Duodenal mucosa (tissue), 2 donors: Measurements from ENCODE around the gene SLC25A25.
"Not testable (repeated sequence)": the region's sequence is repeated elsewhere in the genome, so short reads cannot be mapped to it uniquely, and the experiment has no call there.

Experiments used
- H3K27ac ChIP-seq: one replicate; pipeline ENCODE4 v1.7.0; 2013; ENCODE audit warnings: low read depth, low read length
- H3K27me3 ChIP-seq, 2 donors: one replicate each; pipeline ENCODE4 v1.7.0; 2013; ENCODE audit warnings: low read length in 2 of 2, control low read depth in 1 of 2; ENCODE audit not compliant: insufficient read depth in 2 of 2, control insufficient read depth in 1 of 2
- H3K36me3 ChIP-seq, 2 donors: one replicate each; pipeline ENCODE4 v1.7.0; 2013; ENCODE audit warnings: low read length in 2 of 2, control low read depth in 1 of 2; ENCODE audit not compliant: insufficient read depth in 2 of 2, control insufficient read depth in 1 of 2
- H3K4me1 ChIP-seq, 2 donors: one replicate each; pipeline ENCODE4 v1.7.0; 2013; ENCODE audit warnings: low read length in 2 of 2, control low read depth in 1 of 2; ENCODE audit not compliant: insufficient read depth in 2 of 2, control insufficient read depth in 1 of 2
- H3K4me3 ChIP-seq, 2 donors: one replicate each; pipeline ENCODE4 v1.7.0; 2013; ENCODE audit warnings: low read length in 2 of 2, low read depth in 1 of 2
- H3K9ac ChIP-seq, 2 donors: one replicate each; pipeline ENCODE4 v1.7.0; 2013; ENCODE audit warnings: low read length in 2 of 2, low read depth in 1 of 2
- H3K9me3 ChIP-seq, 2 donors: one replicate each; pipeline ENCODE4 v1.7.0; 2013; ENCODE audit warnings: low read length in 2 of 2, control low read depth in 1 of 2; ENCODE audit not compliant: control insufficient read depth in 1 of 2

The SLC25A25 gene

DNA sequence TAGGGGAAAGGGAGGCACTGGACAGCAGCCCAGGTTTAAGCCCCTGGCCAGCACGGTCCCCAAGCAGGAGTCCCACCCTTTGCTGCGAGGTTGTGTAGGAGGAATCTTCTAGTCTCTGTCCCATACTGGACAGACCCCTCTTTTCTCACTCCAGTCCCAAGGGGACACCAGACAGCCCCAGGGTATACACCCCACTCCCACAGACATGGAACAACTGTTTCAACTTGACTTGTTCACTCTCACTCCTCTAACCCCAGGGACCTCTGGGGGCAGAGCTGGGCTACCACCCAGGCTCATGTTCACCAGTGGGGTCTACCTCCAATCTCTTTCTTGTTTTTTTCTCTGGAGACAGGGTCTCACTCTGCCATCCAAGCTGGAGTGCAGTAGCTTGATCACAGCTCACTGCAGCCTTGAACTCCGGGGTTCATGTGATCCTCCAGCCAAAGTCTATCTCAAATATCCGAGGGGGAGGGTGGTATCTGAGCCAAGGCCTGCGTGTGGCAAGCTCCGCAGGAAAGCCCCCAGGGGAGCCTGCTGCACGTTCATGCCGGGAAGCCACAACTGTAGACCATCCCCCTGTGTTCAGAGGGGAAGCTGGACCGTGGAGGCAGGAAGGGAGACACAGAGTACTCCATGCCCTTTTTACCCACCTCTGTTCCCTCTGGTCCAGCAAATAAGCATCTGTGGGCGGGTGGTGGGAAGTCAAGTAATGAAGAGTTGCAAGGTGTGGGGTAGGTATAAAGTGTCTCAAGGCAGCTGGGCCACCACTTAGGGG is 57.7 kb downstream of the SLC25A25 start:
- Histone ChIP-seq H3K9ac (peak overlapping the region; percentile 9 to 36), H3K36me3 (peaks cover 14 to 33% of the 10 kb centered on the region in 2 donors), H3K27ac (no peak overlapping the region), H3K9me3 (no peaks in the 10 kb centered on the region), H3K4me1 (peaks cover 23 to 25% of the 10 kb centered on the region in 2 donors), H3K27me3 (no peaks in the 10 kb centered on the region), H3K4me3 (peak overlapping the region; percentile 28 to 37)

DNA sequence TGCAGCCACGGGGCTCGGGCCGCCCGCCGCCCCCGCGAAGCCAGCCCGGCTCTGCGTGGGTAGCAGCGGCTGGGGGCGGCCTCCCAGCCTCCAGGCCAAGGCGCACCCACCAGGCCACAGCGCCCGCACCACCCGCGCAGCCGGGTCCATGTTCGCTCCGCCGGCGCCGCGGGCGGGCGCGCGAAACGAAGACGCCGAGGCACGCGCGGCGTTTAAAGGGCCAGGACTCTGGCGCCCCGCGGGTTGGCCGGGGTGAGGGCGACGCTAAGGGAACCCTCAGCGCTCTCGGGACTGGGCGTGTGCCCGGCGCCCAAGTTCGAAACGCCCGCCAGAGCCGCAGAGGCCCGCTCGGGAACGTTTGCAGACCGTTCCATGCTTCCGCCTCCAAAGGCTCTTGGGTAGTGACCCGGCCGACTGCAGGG is 59.5 kb downstream of the SLC25A25 start, which contains the start of gene PTGES2:
TSS of gene PTGES2 (minus strand) at position 162 of the 422 bp plus-strand sequence. CDS start at position 150, 12 bp downstream.
- peak within 1 kb of the TSS; percentile 99 for H3K27ac ChIP-seq
- no peaks in the 10 kb centered on the region for H3K27me3 ChIP-seq
- no peaks in the 10 kb centered on the region for H3K9me3 ChIP-seq
- H3K9ac ChIP-seq, result peak within 1 kb of the TSS; percentile 90 to 95
- H3K4me3 ChIP-seq, result peak within 1 kb of the TSS; percentile 94 to 95
- H3K4me1 ChIP-seq, result peaks cover 23 to 25% of the 10 kb centered on the region in 2 donors
- H3K36me3 ChIP-seq, result peaks cover 9 to 20% of the 10 kb centered on the region in 2 donors

DNA sequence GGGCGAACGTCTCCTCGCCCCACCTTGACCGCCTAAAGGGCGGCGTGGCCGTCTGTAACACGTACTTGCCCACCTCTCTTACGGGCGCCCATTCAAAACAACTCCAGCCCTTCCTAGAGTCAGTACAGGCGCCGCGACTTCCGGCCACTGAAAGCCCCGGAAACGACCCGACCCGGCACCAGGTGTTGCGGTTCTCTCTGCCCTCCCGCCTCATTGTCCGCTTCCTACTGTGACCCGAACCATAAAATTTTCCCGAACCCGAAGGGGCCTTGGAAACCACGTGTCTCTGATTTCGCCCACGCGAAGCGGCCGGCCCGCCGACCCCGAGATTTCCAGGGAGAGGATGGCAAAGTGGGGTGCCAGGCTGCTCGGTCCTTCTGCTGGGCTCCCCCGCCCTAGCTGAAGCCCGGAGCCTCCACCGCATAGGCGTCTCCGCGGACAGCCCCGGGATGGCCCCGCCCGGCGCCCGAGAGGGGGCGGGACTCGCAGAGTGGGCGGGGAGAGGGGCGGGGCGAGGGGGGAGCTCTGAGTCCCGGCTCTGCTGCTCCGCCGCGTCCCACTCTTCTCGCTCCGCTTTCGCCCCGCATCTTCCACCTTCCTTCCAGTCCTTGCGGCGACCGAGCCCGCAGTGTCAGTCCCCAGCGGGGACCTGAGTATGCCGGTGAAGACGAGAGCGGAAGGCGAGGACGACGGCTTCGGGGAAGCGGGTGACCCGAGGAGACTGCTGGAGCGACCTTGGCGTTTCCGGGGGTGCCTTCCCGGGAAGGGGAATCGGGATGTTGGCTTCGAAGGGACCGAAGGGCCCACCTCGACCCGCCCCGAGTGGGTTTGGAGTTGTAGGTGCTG is 60.2 kb downstream of the SLC25A25 start:
- peaks cover 5 to 15% of the 10 kb centered on the region in 2 donors for H3K36me3 ChIP-seq
- peak overlapping the region; percentile 90 to 95 for H3K9ac ChIP-seq
- peak overlapping the region; percentile 99 for H3K27ac ChIP-seq
- no peaks in the 10 kb centered on the region for H3K9me3 ChIP-seq
- peak overlapping the region; percentile 94 to 95 for H3K4me3 ChIP-seq
- H3K4me1 ChIP-seq, result peaks cover 23 to 25% of the 10 kb centered on the region in 2 donors
- H3K27me3 ChIP-seq, result no peaks in the 10 kb centered on the region

DNA sequence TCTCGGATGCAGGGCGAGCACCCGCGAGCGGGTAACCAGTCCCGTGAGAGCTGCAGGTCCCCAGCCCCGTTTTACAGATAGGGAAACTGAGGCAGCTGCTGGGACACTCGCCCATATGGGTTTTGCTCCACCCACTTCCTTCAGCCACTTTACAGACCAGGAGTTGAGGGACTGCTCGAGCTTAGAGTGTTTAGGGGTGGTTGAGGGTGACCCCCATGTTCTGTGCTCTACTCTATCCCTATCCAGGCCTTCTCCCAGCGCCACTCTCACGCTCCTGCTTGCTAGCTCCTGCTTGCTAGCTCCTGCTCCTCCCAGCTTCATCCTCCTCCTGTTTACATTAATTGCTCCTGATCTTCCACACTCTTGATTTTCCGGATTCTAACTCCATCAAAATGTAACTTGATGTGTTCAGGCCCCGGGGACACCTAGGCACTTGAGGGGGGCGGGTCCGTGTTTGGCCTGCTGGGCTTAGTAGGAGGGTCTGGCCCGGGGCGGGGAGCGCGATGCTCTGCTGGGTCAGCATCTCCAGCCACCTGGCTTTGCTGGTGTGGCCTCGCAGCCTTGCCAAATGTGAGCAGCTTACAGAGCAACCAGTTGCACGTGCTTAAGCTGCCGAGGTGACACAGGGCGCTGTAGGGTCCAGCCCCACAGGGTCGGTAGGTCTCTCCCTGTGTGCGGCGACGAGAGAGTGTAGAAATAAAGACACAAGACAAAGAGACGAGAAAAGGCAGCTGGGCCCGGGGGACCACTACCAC is 61.0 kb downstream of the SLC25A25 start:
- peaks cover 23 to 25% of the 10 kb centered on the region in 2 donors for H3K4me1 ChIP-seq
- H3K9ac ChIP-seq, result peak overlapping the region; percentile 90 to 95
- no peaks in the 10 kb centered on the region for H3K27me3 ChIP-seq
- peaks cover 5 to 8% of the 10 kb centered on the region in 2 donors for H3K36me3 ChIP-seq
- H3K4me3 ChIP-seq, result peak overlapping the region; percentile 94 to 95
- H3K9me3 ChIP-seq, result no peaks in the 10 kb centered on the region
- H3K27ac ChIP-seq, result no peak overlapping the region

DNA sequence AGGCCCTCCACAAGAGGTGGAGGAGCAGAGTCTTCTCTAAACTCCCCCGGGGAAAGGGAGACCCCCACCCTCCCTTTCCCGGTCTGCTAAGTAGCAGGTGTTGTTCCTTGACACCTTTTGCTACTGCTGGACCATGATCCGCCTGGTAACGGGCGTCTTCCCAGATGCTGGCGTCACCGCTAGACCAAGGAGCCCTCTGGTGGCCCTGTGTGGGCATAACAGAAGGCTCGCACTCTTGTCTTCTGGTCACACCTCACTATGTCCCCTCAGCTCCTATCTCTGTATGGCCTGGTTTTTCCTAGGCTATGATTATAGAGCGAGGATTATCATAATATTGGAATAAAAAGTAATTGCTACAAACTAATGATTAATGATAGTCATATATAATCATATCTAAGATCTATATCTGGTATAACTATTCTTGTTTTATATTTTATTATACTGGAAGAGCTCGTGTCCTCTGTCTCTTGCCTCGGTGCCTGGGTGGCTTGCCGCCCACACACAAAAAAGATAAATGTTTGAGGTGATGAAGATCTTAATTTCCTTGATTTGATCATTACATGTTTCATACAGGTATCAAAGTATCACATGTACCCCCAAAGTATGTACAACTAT is 62.1 kb downstream of the SLC25A25 start:
- H3K4me3 ChIP-seq, H3K9me3 ChIP-seq: not testable (repeated sequence)

DNA sequence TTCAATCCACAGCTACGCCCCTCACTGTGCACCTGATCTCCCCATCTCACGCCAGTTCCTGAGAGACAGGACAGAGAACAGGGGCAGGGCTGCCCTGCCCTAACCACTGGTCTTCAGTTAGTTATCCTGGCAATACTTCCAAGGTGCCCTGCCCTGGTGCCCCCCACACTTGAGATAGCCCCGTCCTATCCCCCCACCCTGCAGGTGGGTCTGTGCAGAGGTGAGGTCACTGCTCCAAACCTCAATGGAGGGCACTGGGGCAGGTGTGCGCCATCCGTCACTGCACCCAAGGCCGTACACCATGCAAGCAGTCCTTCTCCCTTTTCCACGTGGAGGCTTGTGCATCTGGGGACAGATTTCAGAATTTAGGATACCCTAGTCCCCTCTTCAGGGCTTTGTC is 62.6 kb downstream of the SLC25A25 start:
- H3K27ac ChIP-seq, H3K9ac ChIP-seq, H3K9me3 ChIP-seq, H3K36me3 ChIP-seq, H3K27me3 ChIP-seq, H3K4me3 ChIP-seq: not testable (repeated sequence)
- peaks cover 13 to 19% of the 10 kb centered on the region in 2 donors for H3K4me1 ChIP-seq

More for the DNA sequence above, 62.1 kb downstream of the SLC25A25 start:
- not testable (repeated sequence) for H3K27ac ChIP-seq, H3K27me3 ChIP-seq, H3K9ac ChIP-seq, H3K36me3 ChIP-seq
- H3K4me1 ChIP-seq, result peaks cover 18 to 24% of the 10 kb centered on the region in 2 donors

DNA sequence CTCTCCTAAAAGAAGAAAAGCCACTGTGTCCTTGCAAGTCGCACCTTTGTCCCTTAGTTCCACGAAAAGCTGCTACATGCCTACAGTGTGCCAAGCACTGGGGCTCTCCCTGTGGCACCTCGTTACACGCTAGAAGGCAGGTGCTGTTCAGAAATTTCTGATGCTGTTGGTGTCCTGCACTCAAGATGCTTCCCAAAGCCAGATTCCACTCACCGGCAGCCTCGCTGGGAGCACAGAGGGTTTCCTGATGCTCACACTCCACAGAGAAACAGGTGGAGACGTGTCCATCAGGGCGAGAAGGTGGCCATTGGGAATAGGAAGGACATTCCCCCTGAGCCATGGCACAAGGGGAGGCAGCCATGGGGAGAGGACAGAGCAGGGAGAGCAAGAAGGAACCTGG is 63.3 kb downstream of the SLC25A25 start:
- peaks cover 7 to 12% of the 10 kb centered on the region in 2 donors for H3K4me1 ChIP-seq
- not testable (repeated sequence) for H3K4me3 ChIP-seq, H3K27ac ChIP-seq, H3K9me3 ChIP-seq, H3K36me3 ChIP-seq, H3K27me3 ChIP-seq, H3K9ac ChIP-seq

DNA sequence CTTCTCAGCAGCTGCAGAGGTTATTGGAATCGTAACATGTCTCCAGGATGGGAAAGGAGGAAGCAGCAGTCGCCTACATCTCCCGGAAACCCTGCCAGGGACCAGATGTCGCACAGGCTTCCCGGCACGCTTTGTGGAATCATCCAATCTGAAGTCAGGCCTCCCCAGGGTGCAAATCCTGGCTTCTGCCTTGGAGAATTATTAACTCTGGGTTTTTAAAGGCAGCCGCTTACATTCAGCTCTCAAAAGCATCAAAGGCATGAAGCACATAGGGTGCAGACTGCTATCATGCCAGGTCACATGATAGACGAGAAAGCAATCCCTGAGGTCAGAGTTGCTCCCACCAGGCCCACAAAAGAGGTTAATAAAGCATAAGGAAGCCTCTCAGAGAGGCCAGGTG is 64.1 kb downstream of the SLC25A25 start:
- not testable (repeated sequence) for H3K4me1 ChIP-seq, H3K27me3 ChIP-seq, H3K9ac ChIP-seq, H3K4me3 ChIP-seq, H3K27ac ChIP-seq, H3K9me3 ChIP-seq, H3K36me3 ChIP-seq

DNA sequence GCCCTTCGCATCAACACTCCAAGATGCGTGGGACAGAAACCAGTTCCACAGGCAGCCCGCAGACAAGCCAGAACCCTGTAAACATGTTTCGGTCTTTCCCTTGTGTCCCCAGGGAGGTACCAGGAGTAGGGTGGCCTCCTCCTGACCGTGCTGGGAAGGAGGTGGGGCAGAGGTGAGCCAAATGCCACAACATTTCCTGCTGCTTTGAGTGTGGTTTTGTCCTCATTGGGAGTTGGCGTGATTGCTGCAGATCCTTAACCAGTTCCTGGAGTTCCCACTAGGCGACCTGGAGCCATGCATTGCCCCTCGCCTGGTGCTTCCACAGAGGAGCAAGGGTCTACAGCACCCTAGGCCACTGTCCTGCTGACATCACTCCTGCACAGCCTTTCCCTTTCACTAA is 67.5 kb downstream of the SLC25A25 start:
- not testable (repeated sequence) for H3K9me3 ChIP-seq, H3K9ac ChIP-seq, H3K36me3 ChIP-seq, H3K4me1 ChIP-seq, H3K4me3 ChIP-seq, H3K27ac ChIP-seq, H3K27me3 ChIP-seq
